Mammary epithelial cell (primary cell): ENCODE results near the gene ATXN1.

Experiments used
- EZH2 ChIP-seq: IDR thresholded peaks from 2 replicates; pipeline ENCODE4 v1.6.1; 2012; ENCODE audit warnings: low read length, inconsistent platforms, borderline replicate concordance
- TF ChIP-seq, protein P1 (sequence below), 2 donors: IDR thresholded peaks in 1 of 2; conservative IDR thresholded peaks in 1 of 2; 2 replicates each; pipeline ENCODE4 v1.5.1; 2011 to 2012; ENCODE audit warnings: inconsistent platforms in 2 of 2, low read length in 2 of 2, mild to moderate bottlenecking in 2 of 2, control low read depth in 1 of 2, low read depth in 1 of 2; ENCODE audit not compliant: insufficient read depth in 1 of 2; ENCODE audit errors: extremely low read depth in 1 of 2

DNA sequence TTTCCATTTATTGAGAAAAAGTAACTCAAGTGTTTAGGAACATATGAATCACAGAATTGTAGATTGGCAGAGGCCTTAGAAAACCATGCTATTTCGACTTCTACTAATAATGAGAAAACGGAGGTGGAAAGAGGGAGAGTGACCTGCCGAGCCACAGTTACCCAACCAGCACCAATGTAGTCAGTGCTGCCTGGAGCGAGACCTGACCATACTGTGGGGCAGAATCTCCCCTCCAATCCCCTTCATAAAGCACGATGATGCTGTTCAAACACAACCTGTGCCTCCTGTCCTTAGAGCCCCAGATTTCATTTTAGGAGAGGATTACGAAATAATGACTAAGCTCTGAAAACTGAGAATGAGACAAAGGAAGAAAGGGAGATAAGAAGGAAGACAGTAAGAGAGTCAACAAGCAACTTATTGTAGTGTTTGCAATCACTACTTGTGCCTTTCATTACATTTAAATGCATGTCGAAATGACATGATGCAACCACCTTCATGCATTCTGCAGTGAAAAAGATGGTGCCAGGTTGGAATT, 70.6 kb downstream of the ATXN1 start:
- TF ChIP-seq, protein P1, sequence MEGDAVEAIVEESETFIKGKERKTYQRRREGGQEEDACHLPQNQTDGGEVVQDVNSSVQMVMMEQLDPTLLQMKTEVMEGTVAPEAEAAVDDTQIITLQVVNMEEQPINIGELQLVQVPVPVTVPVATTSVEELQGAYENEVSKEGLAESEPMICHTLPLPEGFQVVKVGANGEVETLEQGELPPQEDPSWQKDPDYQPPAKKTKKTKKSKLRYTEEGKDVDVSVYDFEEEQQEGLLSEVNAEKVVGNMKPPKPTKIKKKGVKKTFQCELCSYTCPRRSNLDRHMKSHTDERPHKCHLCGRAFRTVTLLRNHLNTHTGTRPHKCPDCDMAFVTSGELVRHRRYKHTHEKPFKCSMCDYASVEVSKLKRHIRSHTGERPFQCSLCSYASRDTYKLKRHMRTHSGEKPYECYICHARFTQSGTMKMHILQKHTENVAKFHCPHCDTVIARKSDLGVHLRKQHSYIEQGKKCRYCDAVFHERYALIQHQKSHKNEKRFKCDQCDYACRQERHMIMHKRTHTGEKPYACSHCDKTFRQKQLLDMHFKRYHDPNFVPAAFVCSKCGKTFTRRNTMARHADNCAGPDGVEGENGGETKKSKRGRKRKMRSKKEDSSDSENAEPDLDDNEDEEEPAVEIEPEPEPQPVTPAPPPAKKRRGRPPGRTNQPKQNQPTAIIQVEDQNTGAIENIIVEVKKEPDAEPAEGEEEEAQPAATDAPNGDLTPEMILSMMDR (conservative IDR thresholded peaks at IDR 0.05 in 1 of 2, IDR thresholded peaks at IDR 0.05 in 1 of 2; ENCODE audit: extremely low read depth in 1 of 2, insufficient read depth in 1 of 2, low read depth in 1 of 2, low read length in 2 of 2), result no peak
- no peak for TF ChIP-seq EZH2
